GM23338 (cell line): ENCODE results near the gene DHRSX. TPM values are rescaled to one million over a fixed set of nuclear protein-coding genes. Genes with fewer than 3 reads are reported as not detected.

Experiments used
- ATAC-seq: fragments of 200-7000 bp; cut with Tn5 transposase; 3 replicates; pipeline ENCODE4 v1.9.1; 2020
- DNase-seq: peaks from one replicate; pipeline ENCODE4 v3.0.0-alpha.2; 2015; ENCODE audit warnings: low spot score
- H2AFZ ChIP-seq: fragments of 200-600 bp; sonication (generic); 2 replicates; pipeline ENCODE4 v1.8.0; 2016; ENCODE audit warnings: antibody characterized with exemption, mild to moderate bottlenecking, moderate library complexity
- H3F3A ChIP-seq: fragments of 200-600 bp; sonication (generic); replicated peaks from 2 replicates; pipeline ENCODE4 v1.8.0; 2017; ENCODE audit warnings: antibody characterized with exemption, mixed run types, low read depth
- H3K27ac ChIP-seq: fragments of 200-600 bp; sonication (generic); 2 replicates; pipeline ENCODE4 v1.6.1; 2016; ENCODE audit warnings: low read depth
- H3K27me3 ChIP-seq: fragments of 200-600 bp; sonication (generic); 2 replicates; pipeline ENCODE4 v1.8.0; 2016; ENCODE audit warnings: mild to moderate bottlenecking, mixed run types, moderate library complexity; ENCODE audit not compliant: insufficient read depth
- H3K36me3 ChIP-seq: fragments of 200-600 bp; sonication (generic); 2 replicates; pipeline ENCODE4 v1.8.0; 2016; ENCODE audit warnings: mild to moderate bottlenecking; ENCODE audit not compliant: insufficient read depth
- H3K4me1 ChIP-seq: fragments of 200-600 bp; sonication (generic); 2 replicates; pipeline ENCODE4 v1.8.0; 2016; ENCODE audit warnings: mild to moderate bottlenecking, moderate library complexity; ENCODE audit not compliant: insufficient read depth
- H3K4me2 ChIP-seq: fragments of 200-600 bp; sonication (generic); 2 replicates; pipeline ENCODE4 v1.7.1; 2017; ENCODE audit warnings: mixed run types
- H3K4me3 ChIP-seq: fragments of 200-600 bp; sonication (generic); 2 replicates; pipeline ENCODE4 v1.6.1; 2016; ENCODE audit warnings: mixed run types
- H3K79me2 ChIP-seq: fragments of 200-600 bp; sonication (generic); replicated peaks from 2 replicates; pipeline ENCODE4 v1.8.0; 2017; ENCODE audit warnings: mild to moderate bottlenecking; ENCODE audit not compliant: insufficient read depth
- H3K9me2 ChIP-seq: fragments of 200-600 bp; sonication (generic); 2 replicates; pipeline ENCODE4 v1.8.0; 2017; ENCODE audit not compliant: insufficient read depth
- H4K20me1 ChIP-seq: fragments of 200-600 bp; sonication (generic); replicated peaks from 2 replicates; pipeline ENCODE4 v1.8.0; 2017; ENCODE audit warnings: mild to moderate bottlenecking; ENCODE audit not compliant: insufficient read depth
- H3K27ac Mint-ChIP-seq: 2 replicates; pipeline ENCODE4 v1.8.0; 2020; ENCODE audit warnings: inconsistent platforms, mild to moderate bottlenecking, moderate library complexity, mixed read lengths
- H3K27me3 Mint-ChIP-seq: 3 replicates; pipeline ENCODE4 v1.8.0; 2022; ENCODE audit warnings: low read depth, mild to moderate bottlenecking, moderate library complexity, mixed read lengths, inconsistent platforms; ENCODE audit not compliant: insufficient read depth, poor library complexity
- H3K36me3 Mint-ChIP-seq: 3 replicates; pipeline ENCODE4 v1.8.0; 2021; ENCODE audit warnings: low read depth, mild to moderate bottlenecking, inconsistent platforms, moderate library complexity, mixed read lengths
- H3K4me1 Mint-ChIP-seq: 3 replicates; pipeline ENCODE4 v1.8.0; 2020; ENCODE audit warnings: mild to moderate bottlenecking, inconsistent platforms, mixed read lengths
- H3K4me3 Mint-ChIP-seq: 3 replicates; pipeline ENCODE4 v1.8.0; 2021; ENCODE audit warnings: moderate library complexity, mild to moderate bottlenecking, inconsistent platforms, mixed read lengths
- H3K9me3 Mint-ChIP-seq: 3 replicates; pipeline ENCODE4 v1.8.0; 2020; ENCODE audit warnings: moderate library complexity, mild to moderate bottlenecking, inconsistent platforms, mixed read lengths
- CREB1 ChIP-seq: fragments of 250-450 bp; sonication (Bioruptor Pico); IDR thresholded peaks from 2 replicates; pipeline ENCODE4 v1.5.0; 2020; ENCODE audit warnings: low read depth, mild to moderate bottlenecking, moderate library complexity
- EZH2 ChIP-seq: fragments of 200-600 bp; sonication (generic); IDR thresholded peaks from one replicate; pipeline ENCODE4 v1.8.0; 2017; ENCODE audit warnings: antibody characterized with exemption, mild to moderate bottlenecking, low read depth; ENCODE audit not compliant: unreplicated experiment
- EZH2phosphoT487 ChIP-seq: fragments of 200-600 bp; sonication (generic); IDR thresholded peaks from one replicate; pipeline ENCODE4 v1.8.1; 2018; ENCODE audit warnings: antibody characterized with exemption; ENCODE audit not compliant: unreplicated experiment
- JUNB ChIP-seq: IDR thresholded peaks from one replicate; pipeline ENCODE4 v1.6.1; 2016; ENCODE audit warnings: antibody characterized with exemption; ENCODE audit not compliant: unreplicated experiment
- NANOG ChIP-seq: IDR thresholded peaks from 2 replicates; pipeline ENCODE4 v1.6.1; 2016; ENCODE audit warnings: antibody characterized with exemption, borderline replicate concordance
- POLR2AphosphoS5 ChIP-seq: IDR thresholded peaks from 2 replicates; pipeline ENCODE4 v1.6.1; 2016; ENCODE audit warnings: antibody characterized with exemption, low read depth
- REST ChIP-seq: IDR thresholded peaks from one replicate; pipeline ENCODE4 v1.6.1; 2018; ENCODE audit warnings: antibody characterized with exemption; ENCODE audit not compliant: unreplicated experiment
- ZNF331 ChIP-seq: fragments of 250-450 bp; sonication (Bioruptor Pico); IDR thresholded peaks from 2 replicates; pipeline ENCODE4 v1.5.0; 2020; ENCODE audit warnings: low read depth, mild to moderate bottlenecking, moderate library complexity
- ZNF462 ChIP-seq: fragments of 250-450 bp; sonication (Bioruptor Pico); IDR thresholded peaks from 2 replicates; pipeline ENCODE4 v1.5.0; 2020; ENCODE audit warnings: mild to moderate bottlenecking, moderate library complexity
- polyA plus RNA-seq: library from polyadenylated mRNA; unstranded; fragments of >200 nt; fragmentation: Nextera tagmentation; extraction: Ambion mirVana; gene quantifications from 2 replicates; pipeline ENCODE4 v1.2.1, GENCODE V29; 2016
- total RNA-seq: library from RNA; depleted of rRNA; stranded (reverse); fragments of >200 nt; shearing (Covaris generic); gene quantifications from 2 replicates; pipeline ENCODE4 v1.2.3, GENCODE V29; 2014

Gene DHRSX
- total and polyA plus RNA-seq, 2 experiments from 2014 or later, result 33.9 to 43.0 TPM

- Histone ChIP-seq H4K20me1 (no peaks in the 10 kb centered on the region), H3K4me2 (no peak overlapping the region), H3K36me3 (no peaks in the 10 kb centered on the region), H2AFZ (no peak overlapping the region), H3K79me2 (peaks cover 24% of the 10 kb centered on the region), H3K27ac (no peak overlapping the region), H3K4me1 (peaks cover 19% of the 10 kb centered on the region), H3F3A (peaks cover 7% of the 10 kb centered on the region), H3K9me2 (no peaks in the 10 kb centered on the region), H3K4me3 (no peak overlapping the region), H3K27me3 (no peaks in the 10 kb centered on the region)
- peaks cover 15% of the 10 kb centered on the region for H3K4me1 Mint-ChIP-seq
- ATAC-seq (no peak), DNase-seq (no peak)
- peaks cover 8% of the 10 kb centered on the region; the same call in 2 of the 3 replicates for H3K36me3 Mint-ChIP-seq
- H3K27ac Mint-ChIP-seq, result no peak overlapping the region
- H3K4me3 Mint-ChIP-seq, result no peak overlapping the region
- TF ChIP-seq CREB1 (no peak), EZH2phosphoT487 (no peak), JUNB (no peak), EZH2 (no peak)
- peaks cover 14% of the 10 kb centered on the region for H3K27me3 Mint-ChIP-seq
- no peaks in the 10 kb centered on the region for H3K9me3 Mint-ChIP-seq
These were observed 2.1 kb upstream of the DHRSX start for GRCh38 chrX:2502668-2503519.

- Mint-ChIP-seq H3K27me3 (peaks cover 14% of the 10 kb centered on the region), H3K27ac (no peak overlapping the region), H3K4me1 (peaks cover 21% of the 10 kb centered on the region), H3K36me3 (peaks cover 14% of the 10 kb centered on the region), H3K4me3 (peak overlapping the region; percentile 45), H3K9me3 (no peaks in the 10 kb centered on the region)
- Histone ChIP-seq H3K27me3 (no peaks in the 10 kb centered on the region), H4K20me1 (0 out of 2 replicates have a peak, but pooled peaks cover under 1% of the 10 kb centered on the region), H3K9me2 (no peaks in the 10 kb centered on the region), H3K4me1 (peaks cover 26% of the 10 kb centered on the region), H3K4me3 (no peak overlapping the region), H3K79me2 (peaks cover 31% of the 10 kb centered on the region), H3K27ac (no peak overlapping the region), H3K4me2 (no peak overlapping the region), H2AFZ (no peak overlapping the region), H3F3A (peaks cover 7% of the 10 kb centered on the region), H3K36me3 (no peaks in the 10 kb centered on the region)
- no peak for TF ChIP-seq JUNB
- no peak for TF ChIP-seq ZNF331 (CRISPR knock-in tag)
- TF ChIP-seq EZH2phosphoT487, result no peak
- no peak for TF ChIP-seq POLR2AphosphoS5
- no peak for TF ChIP-seq ZNF462 (CRISPR knock-in tag)
- TF ChIP-seq NANOG, result no peak
- TF ChIP-seq REST, result no peak
- no peak for TF ChIP-seq CREB1
- no peak for ATAC-seq
- DNase-seq, result no peak
These were observed 1.4 kb upstream of the DHRSX start for GRCh38 chrX:2502120-2502667.
